Stomach (tissue), 4 donors: ENCODE results near the gene WNT9B.

ENCODE experiments used
- EP300 ChIP-seq: sonication (generic); formaldehyde crosslinking; IDR thresholded peaks from one replicate; pipeline ENCODE4 v1.6.1; 2017; ENCODE audit warnings: antibody characterized with exemption
- POLR2A ChIP-seq, 4 donors: fragments of 450-650 bp; IDR thresholded peaks; one replicate each; pipeline ENCODE4 v1.6.1; 2016; ENCODE audit warnings: antibody characterized with exemption in 4 of 4, control low read depth in 2 of 4, mild to moderate bottlenecking in 1 of 4, moderate library complexity in 1 of 4
- TF ChIP-seq, protein P1 (sequence below), 7 experiments: fragments of 450-650 bp in 4 of 7; fragments of 200-600 bp in 3 of 7; sonication (generic) in 3 of 7; IDR thresholded peaks; one replicate each; pipeline ENCODE4 v1.5.1; 2016 to 2019; ENCODE audit warnings: antibody characterized with exemption in 7 of 7, control low read depth in 2 of 7, mild to moderate bottlenecking in 1 of 7

DNA sequence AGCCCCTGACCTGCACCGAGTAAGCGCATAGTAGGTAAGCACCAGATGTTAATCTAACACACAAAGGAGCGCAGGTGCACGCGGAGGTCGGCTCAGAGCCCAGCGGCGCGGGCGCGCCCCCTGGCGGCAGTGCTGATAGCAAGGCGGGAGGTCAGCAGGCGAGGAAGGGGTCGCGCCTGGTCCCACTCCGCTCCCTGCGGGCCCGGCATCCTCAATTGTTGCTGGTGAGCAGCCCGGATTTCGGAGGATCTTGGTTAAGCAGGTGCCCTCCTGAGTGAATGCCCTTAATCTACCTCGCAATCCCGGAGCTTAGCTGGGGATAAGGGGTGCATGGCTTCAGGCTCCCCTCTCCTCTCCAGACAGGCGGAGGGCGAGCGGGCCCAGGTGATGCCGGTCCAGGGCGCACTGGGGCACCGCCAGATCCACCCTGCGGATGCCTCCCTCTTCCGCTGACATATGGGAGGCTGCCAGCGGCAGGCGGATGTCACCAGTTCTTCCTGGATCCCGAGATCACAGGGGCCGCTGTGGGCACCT is 28.9 kb upstream of the WNT9B start:
- TF ChIP-seq, protein P1, sequence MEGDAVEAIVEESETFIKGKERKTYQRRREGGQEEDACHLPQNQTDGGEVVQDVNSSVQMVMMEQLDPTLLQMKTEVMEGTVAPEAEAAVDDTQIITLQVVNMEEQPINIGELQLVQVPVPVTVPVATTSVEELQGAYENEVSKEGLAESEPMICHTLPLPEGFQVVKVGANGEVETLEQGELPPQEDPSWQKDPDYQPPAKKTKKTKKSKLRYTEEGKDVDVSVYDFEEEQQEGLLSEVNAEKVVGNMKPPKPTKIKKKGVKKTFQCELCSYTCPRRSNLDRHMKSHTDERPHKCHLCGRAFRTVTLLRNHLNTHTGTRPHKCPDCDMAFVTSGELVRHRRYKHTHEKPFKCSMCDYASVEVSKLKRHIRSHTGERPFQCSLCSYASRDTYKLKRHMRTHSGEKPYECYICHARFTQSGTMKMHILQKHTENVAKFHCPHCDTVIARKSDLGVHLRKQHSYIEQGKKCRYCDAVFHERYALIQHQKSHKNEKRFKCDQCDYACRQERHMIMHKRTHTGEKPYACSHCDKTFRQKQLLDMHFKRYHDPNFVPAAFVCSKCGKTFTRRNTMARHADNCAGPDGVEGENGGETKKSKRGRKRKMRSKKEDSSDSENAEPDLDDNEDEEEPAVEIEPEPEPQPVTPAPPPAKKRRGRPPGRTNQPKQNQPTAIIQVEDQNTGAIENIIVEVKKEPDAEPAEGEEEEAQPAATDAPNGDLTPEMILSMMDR (IDR thresholded peaks at IDR 0.05), result peak in 4 of 7 experiments; percentile 13 to 35 (median 25)
- TF ChIP-seq POLR2A (IDR thresholded peaks at IDR 0.05) (no peak), EP300 (no peak)
